ENCODE results near the gene PCDHGA6.
"Not testable (repeated sequence)": the region's sequence is repeated elsewhere in the genome, so short reads cannot be mapped to it uniquely, and the experiment has no call there.

DNA sequence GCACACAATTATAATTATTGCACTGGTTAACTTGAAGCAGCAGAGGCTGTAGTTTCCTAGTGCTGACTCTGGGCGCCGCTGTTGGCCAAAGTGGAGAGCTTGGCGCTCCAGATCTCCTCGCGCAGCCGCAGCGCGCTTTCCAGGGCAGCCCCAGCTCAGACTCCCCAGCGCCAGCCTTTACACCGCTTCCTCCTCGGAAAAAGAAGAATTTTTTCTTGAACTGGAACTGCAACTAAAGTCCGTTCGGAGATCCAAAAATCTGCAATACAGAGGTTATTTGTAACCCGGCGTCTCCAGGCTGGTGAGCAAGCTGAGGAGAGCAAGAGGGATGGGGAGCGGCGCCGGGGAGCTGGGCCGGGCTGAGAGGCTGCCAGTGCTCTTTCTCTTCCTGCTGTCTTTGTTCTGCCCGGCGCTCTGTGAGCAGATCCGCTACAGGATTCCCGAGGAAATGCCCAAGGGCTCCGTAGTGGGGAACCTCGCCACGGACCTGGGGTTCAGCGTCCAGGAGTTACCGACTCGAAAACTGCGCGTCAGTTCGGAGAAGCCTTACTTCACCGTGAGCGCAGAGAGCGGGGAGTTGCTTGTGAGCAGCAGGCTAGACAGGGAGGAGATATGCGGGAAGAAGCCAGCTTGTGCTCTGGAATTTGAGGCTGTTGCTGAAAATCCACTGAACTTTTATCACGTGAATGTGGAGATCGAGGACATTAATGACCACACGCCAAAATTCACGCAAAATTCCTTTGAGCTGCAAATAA, 14.0 kb downstream of the PCDHGA6 start, which contains the start of gene PCDHGB4:
- not testable (repeated sequence) for TF ChIP-seq EP300 (IDR thresholded peaks at IDR 0.05)
- TF ChIP-seq, protein P1, sequence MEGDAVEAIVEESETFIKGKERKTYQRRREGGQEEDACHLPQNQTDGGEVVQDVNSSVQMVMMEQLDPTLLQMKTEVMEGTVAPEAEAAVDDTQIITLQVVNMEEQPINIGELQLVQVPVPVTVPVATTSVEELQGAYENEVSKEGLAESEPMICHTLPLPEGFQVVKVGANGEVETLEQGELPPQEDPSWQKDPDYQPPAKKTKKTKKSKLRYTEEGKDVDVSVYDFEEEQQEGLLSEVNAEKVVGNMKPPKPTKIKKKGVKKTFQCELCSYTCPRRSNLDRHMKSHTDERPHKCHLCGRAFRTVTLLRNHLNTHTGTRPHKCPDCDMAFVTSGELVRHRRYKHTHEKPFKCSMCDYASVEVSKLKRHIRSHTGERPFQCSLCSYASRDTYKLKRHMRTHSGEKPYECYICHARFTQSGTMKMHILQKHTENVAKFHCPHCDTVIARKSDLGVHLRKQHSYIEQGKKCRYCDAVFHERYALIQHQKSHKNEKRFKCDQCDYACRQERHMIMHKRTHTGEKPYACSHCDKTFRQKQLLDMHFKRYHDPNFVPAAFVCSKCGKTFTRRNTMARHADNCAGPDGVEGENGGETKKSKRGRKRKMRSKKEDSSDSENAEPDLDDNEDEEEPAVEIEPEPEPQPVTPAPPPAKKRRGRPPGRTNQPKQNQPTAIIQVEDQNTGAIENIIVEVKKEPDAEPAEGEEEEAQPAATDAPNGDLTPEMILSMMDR (IDR thresholded peaks at IDR 0.05): peak in 1 of 2 donors; percentile 17

Measured in suprapubic skin (tissue), 3 donors.